ENCODE data around the gene TFCP2L1. TPM values are rescaled to one million over a fixed set of nuclear protein-coding genes. Genes with fewer than 3 reads are reported as not detected.
A peak's percentile ranks its signal among the peaks of the same experiment; 100 is the strongest.
"Not testable (repeated sequence)": the region's sequence is repeated elsewhere in the genome, so short reads cannot be mapped to it uniquely, and the experiment has no call there.

The TFCP2L1 gene
- polyA plus RNA-seq, 4 donors = 53.4 to 65.9 (median 55.8) TPM

GRCh38 chr2:121231385-121232000, 53.5 kb downstream of the TFCP2L1 start:
- DNase-seq (ENCODE audit: low read depth in 4 of 4, low spot score in 2 of 4) = no peak

GRCh38 chr2:121228521-121228920, 56.5 kb downstream of the TFCP2L1 start:
- no peak for DNase-seq (ENCODE audit: low read depth in 4 of 4, low spot score in 2 of 4)

GRCh38 chr2:121227381-121228144, 57.4 kb downstream of the TFCP2L1 start:
- peak; percentile 30 to 83 (median 51) for DNase-seq (ENCODE audit: low read depth in 4 of 4, low spot score in 2 of 4)

- DNase-seq (ENCODE audit: low read depth in 4 of 4, low spot score in 2 of 4) = not testable (repeated sequence)
Observed at GRCh38 chr2:121225681-121226080, 59.3 kb downstream of the TFCP2L1 start.

GRCh38 chr2:121220995-121221394, 64.0 kb downstream of the TFCP2L1 start:
- no peak for DNase-seq (ENCODE audit: low read depth in 4 of 4, low spot score in 2 of 4)

GRCh38 chr2:121219866-121220265, 65.1 kb downstream of the TFCP2L1 start:
- DNase-seq (ENCODE audit: low read depth in 4 of 4, low spot score in 2 of 4) = no peak

- no peak for DNase-seq (ENCODE audit: low read depth in 4 of 4, low spot score in 2 of 4)
Observed at GRCh38 chr2:121218386-121218938, 66.5 kb downstream of the TFCP2L1 start.

GRCh38 chr2:121217627-121218026, 67.4 kb downstream of the TFCP2L1 start:
- no peak for DNase-seq (ENCODE audit: low read depth in 4 of 4, low spot score in 2 of 4)

GRCh38 chr2:121214296-121214695, 70.7 kb downstream of the TFCP2L1 start:
- no peak for DNase-seq (ENCODE audit: low read depth in 4 of 4, low spot score in 2 of 4)

GRCh38 chr2:121213386-121213785, 71.6 kb downstream of the TFCP2L1 start:
- no peak for DNase-seq (ENCODE audit: low read depth in 4 of 4, low spot score in 2 of 4)

GRCh38 chr2:121212661-121213325, 72.2 kb downstream of the TFCP2L1 start:
- no peak for DNase-seq (ENCODE audit: low read depth in 4 of 4, low spot score in 2 of 4)

GRCh38 chr2:121211689-121212151, 73.3 kb downstream of the TFCP2L1 start:
- DNase-seq (ENCODE audit: low read depth in 4 of 4, low spot score in 2 of 4) = no peak

- DNase-seq (ENCODE audit: low read depth in 4 of 4, low spot score in 2 of 4) = no peak
Observed at GRCh38 chr2:121211251-121211650, 73.8 kb downstream of the TFCP2L1 start.

GRCh38 chr2:121210691-121211090, 74.3 kb downstream of the TFCP2L1 start:
- no peak for DNase-seq (ENCODE audit: low read depth in 4 of 4, low spot score in 2 of 4)

- DNase-seq (ENCODE audit: low read depth in 4 of 4, low spot score in 2 of 4) = no peak
Observed at GRCh38 chr2:121209014-121209610, 75.9 kb downstream of the TFCP2L1 start.

GRCh38 chr2:121207494-121207893, 77.5 kb downstream of the TFCP2L1 start:
- DNase-seq (ENCODE audit: low read depth in 4 of 4, low spot score in 2 of 4) = no peak

GRCh38 chr2:121205321-121205942, 79.6 kb downstream of the TFCP2L1 start:
- no peak for DNase-seq (ENCODE audit: low read depth in 4 of 4, low spot score in 2 of 4)

GRCh38 chr2:121203591-121204249, 81.3 kb downstream of the TFCP2L1 start:
- no peak for DNase-seq (ENCODE audit: low read depth in 4 of 4, low spot score in 2 of 4)

GRCh38 chr2:121202541-121203310, 82.3 kb downstream of the TFCP2L1 start:
- DNase-seq (ENCODE audit: low read depth in 4 of 4, low spot score in 2 of 4) = no peak

All from left renal cortex interstitium (tissue), 4 donors.